IMR-90 (cell line): ENCODE measurements around the gene TMEM8B. TPM values are rescaled to one million over a fixed set of nuclear protein-coding genes. Genes with fewer than 3 reads are reported as not detected.

Experiments
- ATAC-seq: fragments of 200-7000 bp; cut with Tn5 transposase; 2 replicates; pipeline ENCODE4 v1.9.1; 2020; ENCODE audit warnings: low read depth, mild to moderate bottlenecking, moderate library complexity
- BruUV-seq: library from RNA; stranded (reverse); fragments of 400-500 nt; replicated peaks from 2 replicates; lab custom pipeline; 2021; lab: Mats Ljungman, UMichigan
- CTCF ChIA-PET: fragments of 300-600 bp; formaldehyde crosslinking; extraction: SDS; loops from one replicate; lab custom pipeline; 2021; ENCODE audit warnings: antibody characterized with exemption; lab: Yijun Ruan, JAX
- POLR2A ChIA-PET: fragments of 300-600 bp; sonication (Branson Sonifier 250); formaldehyde crosslinking; loops from one replicate; lab custom pipeline; 2022; ENCODE audit warnings: antibody characterized with exemption; ENCODE audit not compliant: unreplicated experiment; lab: Charles Lee
- DNase-seq: peaks from one replicate; pipeline ENCODE4 v3.0.0; 2013
- H2AFZ ChIP-seq: replicated peaks from 2 replicates; pipeline ENCODE3; 2013; ENCODE audit warnings: low read length, mild to moderate bottlenecking; ENCODE audit not compliant: poor library complexity
- H2AK5ac ChIP-seq: 2 replicates; pipeline ENCODE4 v1.6.1; 2013; ENCODE audit warnings: low read depth, low read length, inconsistent platforms
- H2AK9ac ChIP-seq: replicated peaks from 2 replicates; pipeline ENCODE3; 2013; ENCODE audit warnings: mild to moderate bottlenecking, low read depth, low read length, moderate library complexity; ENCODE audit not compliant: poor library complexity
- H2BK120ac ChIP-seq: 2 replicates; pipeline ENCODE4 v1.6.1; 2013; ENCODE audit warnings: low read depth, low read length, inconsistent platforms
- H2BK15ac ChIP-seq: 3 replicates; pipeline ENCODE4 v1.6.1; 2013; ENCODE audit warnings: low read depth, low read length, inconsistent platforms
- H2BK20ac ChIP-seq: 2 replicates; pipeline ENCODE4 v1.6.1; 2013; ENCODE audit warnings: low read depth, mild to moderate bottlenecking, inconsistent platforms, low read length, moderate library complexity
- H2BK5ac ChIP-seq: 2 replicates; pipeline ENCODE4 v1.6.1; 2013; ENCODE audit warnings: mild to moderate bottlenecking, low read depth, low read length, inconsistent platforms; ENCODE audit not compliant: poor library complexity, severe bottlenecking
- H3K14ac ChIP-seq: replicated peaks from 2 replicates; pipeline ENCODE4 v1.6.1; 2013; ENCODE audit warnings: low read depth, low read length, inconsistent platforms
- H3K18ac ChIP-seq: 2 replicates; pipeline ENCODE4 v1.6.1; 2013; ENCODE audit warnings: low read depth, low read length, control low read depth
- H3K23ac ChIP-seq: 2 replicates; pipeline ENCODE4 v1.6.1; 2013; ENCODE audit warnings: low read depth, low read length, inconsistent platforms
- H3K27ac ChIP-seq: 2 replicates; pipeline ENCODE4 v1.5.1; 2013; ENCODE audit warnings: mild to moderate bottlenecking, control low read depth, low read length; ENCODE audit not compliant: insufficient read depth
- H3K27me3 ChIP-seq: 2 replicates; pipeline ENCODE4 v1.6.1; 2013; ENCODE audit warnings: low read length; ENCODE audit not compliant: control insufficient read depth, insufficient read depth
- H3K36me3 ChIP-seq: 2 replicates; pipeline ENCODE4 v1.6.1; 2013; ENCODE audit warnings: low read length, mixed read lengths; ENCODE audit not compliant: control insufficient read depth, insufficient read depth
- H3K4ac ChIP-seq: 2 replicates; pipeline ENCODE4 v1.6.1; 2013; ENCODE audit warnings: low read depth, low read length, inconsistent platforms
- H3K4me1 ChIP-seq: 2 replicates; pipeline ENCODE4 v1.6.1; 2013; ENCODE audit warnings: low read length, mixed read lengths; ENCODE audit not compliant: control insufficient read depth, insufficient read depth
- H3K4me2 ChIP-seq: 2 replicates; pipeline ENCODE4 v1.6.1; 2013; ENCODE audit warnings: low read depth, mild to moderate bottlenecking, control low read depth, low read length, moderate library complexity
- H3K4me3 ChIP-seq: 2 replicates; pipeline ENCODE4 v1.5.1; 2013; ENCODE audit warnings: low read depth, mild to moderate bottlenecking, control low read depth, low read length, moderate library complexity; ENCODE audit not compliant: insufficient read depth
- H3K56ac ChIP-seq: 2 replicates; pipeline ENCODE4 v1.6.1; 2013; ENCODE audit warnings: low read length, inconsistent platforms; ENCODE audit not compliant: insufficient read depth; ENCODE audit errors: extremely low read depth
- H3K79me1 ChIP-seq, 2 experiments: 2 replicates each; pipeline ENCODE4 v1.6.1; 2013; ENCODE audit warnings: low read length in 2 of 2, inconsistent platforms in 1 of 2, low read depth in 1 of 2
- H3K9ac ChIP-seq: 2 replicates; pipeline ENCODE4 v1.6.1; 2013; ENCODE audit warnings: low read depth, low read length, control low read depth
- H3K9me1 ChIP-seq: 2 replicates; pipeline ENCODE4 v1.6.1; 2013; ENCODE audit warnings: low read length, inconsistent platforms; ENCODE audit not compliant: insufficient read depth
- H3K9me3 ChIP-seq: 2 replicates; pipeline ENCODE4 v1.6.1; 2013; ENCODE audit warnings: low read length; ENCODE audit not compliant: control insufficient read depth, insufficient read depth
- H4K20me1 ChIP-seq: 2 replicates; pipeline ENCODE4 v1.6.1; 2013; ENCODE audit warnings: low read length, inconsistent platforms; ENCODE audit not compliant: insufficient read depth
- H4K5ac ChIP-seq: 2 replicates; pipeline ENCODE4 v1.6.1; 2013; ENCODE audit warnings: mild to moderate bottlenecking, low read depth, low read length, control low read depth
- H4K8ac ChIP-seq, 2 experiments: 2 replicates each; pipeline ENCODE4 v1.6.1; 2013; ENCODE audit warnings: low read depth in 2 of 2, low read length in 2 of 2, control low read depth in 1 of 2, inconsistent platforms in 1 of 2
- H4K91ac ChIP-seq: 2 replicates; pipeline ENCODE4 v1.6.1; 2013; ENCODE audit warnings: low read depth, low read length, inconsistent platforms; ENCODE audit not compliant: insufficient read depth
- ELK1 ChIP-seq: fragments of 150-350 bp; IDR thresholded peaks from 2 replicates; pipeline ENCODE4 v1.6.1; 2016; ENCODE audit warnings: low read depth, mild to moderate bottlenecking, low read length, moderate library complexity, borderline replicate concordance
- FOS ChIP-seq: fragments of 150-350 bp; IDR thresholded peaks from 2 replicates; pipeline ENCODE4 v1.6.1; 2016; ENCODE audit warnings: low read depth, low read length
- MAFK ChIP-seq: IDR thresholded peaks from 2 replicates; pipeline ENCODE4 v1.6.1; 2012; ENCODE audit warnings: low read depth, low read length, improper control_type of control experiment
- MAZ ChIP-seq: IDR thresholded peaks from 2 replicates; pipeline ENCODE4 v1.6.1; 2012; ENCODE audit warnings: low read depth, mild to moderate bottlenecking, low read length, improper control_type of control experiment, moderate library complexity, borderline replicate concordance
- NFE2L2 ChIP-seq: fragments of 150-350 bp; IDR thresholded peaks from 2 replicates; pipeline ENCODE4 v1.6.1; 2016; ENCODE audit warnings: low read depth, mild to moderate bottlenecking, low read length
- RAD21 ChIP-seq: IDR thresholded peaks from 2 replicates; pipeline ENCODE4 v1.6.1; 2012; ENCODE audit warnings: low read length, improper control_type of control experiment
- RCOR1 ChIP-seq: IDR thresholded peaks from 2 replicates; pipeline ENCODE4 v1.6.1; 2012; ENCODE audit warnings: mild to moderate bottlenecking, low read length, improper control_type of control experiment; ENCODE audit not compliant: insufficient replicate concordance
- RFX5 ChIP-seq: IDR thresholded peaks from 2 replicates; pipeline ENCODE4 v1.8.0; 2012; ENCODE audit warnings: low read depth, mild to moderate bottlenecking, low read length, moderate library complexity
- WGBS, 2 experiments: methylation state at CpG; one replicate each; pipeline versions ENCODE4 v1.1.5 to v1.1.7; 2013; ENCODE audit warnings: missing lambda C conversion rate in 2 of 2; ENCODE audit not compliant: insufficient read length in 1 of 2; ENCODE audit errors: extremely low coverage in 2 of 2; 5-methylcytosine and 5-hydroxymethylcytosine counted together
- dilution Hi-C: fragments of 300-500 bp; cut with HindIII; formaldehyde crosslinking; loops from one replicate; pipeline ENCODE4 v1.14.3; 2018; ENCODE audit warnings: low sequenced_read_pairs; ENCODE audit not compliant: unreplicated experiment
- in situ Hi-C: fragments of 300-500 bp; cut with MboI; formaldehyde crosslinking; loops from 3 replicates; pipeline ENCODE4 v1.14.3; 2019; ENCODE audit warnings: low sequenced_read_pairs, inconsistent platforms, mixed read lengths
- intact Hi-C: fragments of 100-400 bp; cut with micrococcal nuclease; formaldehyde crosslinking; loops from 2 replicates; pipeline ENCODE4 v1.10.0; 2022
- polyA plus RNA-seq, 3 experiments: library from polyadenylated mRNA; depleted of rRNA; stranded (reverse); fragments of >200 nt; gene quantifications; 2 replicates each; pipeline ENCODE4 v1.2.3, GENCODE V29; 2012; ENCODE audit warnings: low replicate concordance in 1 of 3
- total RNA-seq: library from RNA; depleted of rRNA; stranded (reverse); fragments of >200 nt; gene quantifications from 2 replicates; pipeline ENCODE4 v1.2.3, GENCODE V29; 2012
- TF ChIP-seq, protein P1 (sequence below): fragments of 150-350 bp; IDR thresholded peaks from 2 replicates; pipeline ENCODE4 v1.6.1; 2017; ENCODE audit warnings: mild to moderate bottlenecking, antibody characterized with exemption, low read length, low read depth

The TMEM8B gene
- total and polyA plus RNA-seq, 2 of the 4 experiments (the other 2 are of a cell fraction), result 0.72 to 8.3 TPM

DNA sequence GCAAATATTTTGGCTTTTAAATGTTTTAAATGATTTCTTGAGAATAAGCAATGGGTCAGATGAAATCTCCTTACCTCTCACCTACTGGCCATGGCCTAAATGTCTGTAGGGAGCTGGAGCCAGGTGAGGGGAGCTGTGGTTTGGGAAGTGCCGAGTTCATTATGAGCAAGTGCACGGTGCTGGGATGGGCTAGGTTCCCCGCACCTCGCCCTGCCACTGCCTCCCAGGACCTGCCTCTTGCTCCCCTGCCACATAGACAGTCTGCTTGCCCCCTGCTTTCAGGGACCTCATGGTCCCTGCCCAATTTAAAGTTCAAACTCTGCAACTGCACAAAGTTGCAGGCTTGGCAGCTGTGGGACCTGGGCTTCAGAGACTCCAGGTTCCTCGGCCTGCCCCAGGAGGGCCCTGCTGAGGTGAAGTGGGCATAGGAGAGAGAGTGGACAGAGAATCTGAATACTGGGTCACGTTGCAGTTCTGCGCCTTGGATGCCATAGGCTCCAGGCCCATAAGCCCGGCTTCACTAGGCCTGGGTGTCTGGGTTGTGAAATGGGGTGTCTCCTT lies 35.7 kb downstream of the TMEM8B start:
- no peak overlapping the region for H3K18ac ChIP-seq
- TF ChIP-seq RFX5 (no peak), NFE2L2 (no peak), RAD21 (no peak), FOS (no peak), RCOR1 (no peak), ELK1 (no peak), MAZ (no peak), MAFK (no peak)
- TF ChIP-seq, protein P1, sequence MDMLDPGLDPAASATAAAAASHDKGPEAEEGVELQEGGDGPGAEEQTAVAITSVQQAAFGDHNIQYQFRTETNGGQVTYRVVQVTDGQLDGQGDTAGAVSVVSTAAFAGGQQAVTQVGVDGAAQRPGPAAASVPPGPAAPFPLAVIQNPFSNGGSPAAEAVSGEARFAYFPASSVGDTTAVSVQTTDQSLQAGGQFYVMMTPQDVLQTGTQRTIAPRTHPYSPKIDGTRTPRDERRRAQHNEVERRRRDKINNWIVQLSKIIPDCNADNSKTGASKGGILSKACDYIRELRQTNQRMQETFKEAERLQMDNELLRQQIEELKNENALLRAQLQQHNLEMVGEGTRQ, result no peak
- peaks cover 39% of the 10 kb centered on the region for H3K27me3 ChIP-seq
- no peak overlapping the region for H3K4me3 ChIP-seq
- no peak overlapping the region for H3K4ac ChIP-seq
- POLR2A ChIA-PET, result no interaction called here
- H2AK5ac ChIP-seq, result no peak overlapping the region
- no peak overlapping the region for H3K23ac ChIP-seq
- dilution Hi-C loops, result no loop called here
- CTCF ChIA-PET, result no interaction called here
- no peak overlapping the region for H3K27ac ChIP-seq
- H2BK120ac ChIP-seq, result no peak overlapping the region
- H3K36me3 ChIP-seq, result no peaks in the 10 kb centered on the region
- no peak overlapping the region for H3K4me2 ChIP-seq
- H4K8ac ChIP-seq, result no peak overlapping the region
- H3K9ac ChIP-seq, result no peak overlapping the region
- H4K5ac ChIP-seq, result no peak overlapping the region
- H4K91ac ChIP-seq, result no peak overlapping the region
- no peak overlapping the region for H2BK20ac ChIP-seq
- no peak overlapping the region for H2AFZ ChIP-seq
- 0 out of 2 replicates have a peak, but pooled peaks cover 3% of the 10 kb centered on the region for H3K9me1 ChIP-seq
- H3K9me3 ChIP-seq, result no peaks in the 10 kb centered on the region
- H4K20me1 ChIP-seq, result no peaks in the 10 kb centered on the region
- H3K4me1 ChIP-seq, result no peaks in the 10 kb centered on the region
- no peak overlapping the region for H3K56ac ChIP-seq
- no peak overlapping the region for H2AK9ac ChIP-seq
- ATAC-seq (no peak), DNase-seq (no peak)
- no peak overlapping the region for H2BK5ac ChIP-seq
- no peaks in the 10 kb centered on the region for H3K79me1 ChIP-seq
- no peak overlapping the region for H2BK15ac ChIP-seq
- WGBS, 2 experiments, result 67% methylated on average over 3 of the region's 8 CpGs; no CpG with 5 or more reads in 1 of the 2 experiments
- no TSS peak for BruUV-seq
- no peak overlapping the region for H3K14ac ChIP-seq
- in situ Hi-C loops, result no loop called here
- intact Hi-C loops, result no loop called here
